K562 (cell line): ENCODE measurements around the gene AFF3. TPM values are rescaled to one million over a fixed set of nuclear protein-coding genes. Genes with fewer than 3 reads are reported as not detected.

Experiments used
- ATAC-seq: fragments of 200-7000 bp; cut with Tn5 transposase; 3 replicates; pipeline ENCODE4 v1.9.1; 2020; ENCODE audit warnings: moderate library complexity
- BruUV-seq: library from RNA; stranded (reverse); fragments of 400-500 nt; replicated peaks from 2 replicates; lab custom pipeline; 2021; lab: Mats Ljungman, UMichigan
- CTCF ChIA-PET: fragments of 300-600 bp; formaldehyde crosslinking; extraction: SDS; loops from one replicate; lab custom pipeline; 2021; ENCODE audit warnings: low intra/inter-chr PET ratio; lab: Yijun Ruan, JAX
- POLR2A ChIA-PET: fragments of 300-600, 350-650 bp; sonication (Branson Sonifier 250); formaldehyde crosslinking; extraction: SDS; loops from one replicate; lab custom pipeline; 2021; ENCODE audit warnings: antibody characterized with exemption, inconsistent platforms; lab: Yijun Ruan, JAX
- DNase-seq, 4 experiments: peaks; one replicate each; pipeline versions ENCODE4 v3.0.0 to v3.0.0-alpha.2; 2011 to 2018; ENCODE audit warnings: low spot score in 3 of 4, mixed read lengths in 3 of 4; ENCODE audit errors: extremely low read depth in 1 of 4
- FAIRE-seq: peaks from 2 replicates; lab custom pipeline; 2011; peaks lifted over from hg19 to GRCh38; lab: Jason Lieb, UNC
- H2AFZ ChIP-seq: 2 replicates; pipeline ENCODE4 v1.6.0; 2011; ENCODE audit warnings: low read depth, low read length, control low read depth, inconsistent platforms
- H3K27ac ChIP-seq: fragments of 200-600 bp; 3 replicates; pipeline ENCODE4 v1.8.0; 2011; ENCODE audit warnings: low read depth, mild to moderate bottlenecking, control low read depth, inconsistent platforms, low read length, moderate library complexity, mixed read lengths; ENCODE audit errors: extremely low read depth
- H3K27me3 ChIP-seq, 2 experiments: fragments of 300-600 bp in 1 of 2; 2 replicates in 1 of 2; 3 replicates in 1 of 2; pipeline versions ENCODE4 v1.6.0 to v1.8.0; 2011; ENCODE audit warnings: inconsistent platforms in 2 of 2, low read length in 2 of 2, mild to moderate bottlenecking in 1 of 2, mixed read lengths in 1 of 2, moderate library complexity in 1 of 2; ENCODE audit not compliant: control insufficient read depth in 2 of 2, insufficient read depth in 2 of 2
- H3K36me3 ChIP-seq: fragments of 300-600 bp; 3 replicates; pipeline ENCODE4 v1.8.0; 2011; ENCODE audit warnings: mild to moderate bottlenecking, low read length, inconsistent platforms; ENCODE audit not compliant: control insufficient read depth, insufficient read depth
- H3K4me1 ChIP-seq, 2 experiments: fragments of 200-600 bp in 1 of 2; replicated peaks in 1 of 2; 2 replicates in 1 of 2; 3 replicates in 1 of 2; pipeline versions ENCODE4 v1.5.1 to v1.8.0; 2011; ENCODE audit warnings: inconsistent platforms in 2 of 2, low read length in 2 of 2, mild to moderate bottlenecking in 1 of 2, mixed read lengths in 1 of 2, moderate library complexity in 1 of 2; ENCODE audit not compliant: control insufficient read depth in 2 of 2, insufficient read depth in 2 of 2
- H3K4me2 ChIP-seq: 2 replicates; pipeline ENCODE4 v1.6.1; 2011; ENCODE audit warnings: low read length, control low read depth, inconsistent platforms, mixed read lengths; ENCODE audit not compliant: insufficient read depth
- H3K4me3 ChIP-seq: fragments of 200-600 bp; sonication (generic), shearing (Covaris generic); 2 replicates; pipeline ENCODE4 v1.5.1; 2016; ENCODE audit warnings: control low read depth, inconsistent platforms
- H3K79me2 ChIP-seq: fragments of 200-600 bp; 3 replicates; pipeline ENCODE4 v1.8.0; 2011; ENCODE audit warnings: low read length, inconsistent platforms; ENCODE audit not compliant: control insufficient read depth, insufficient read depth
- H3K9ac ChIP-seq, 2 experiments: 2 replicates each; pipeline versions ENCODE4 v1.6.0 to v1.6.1; 2011; ENCODE audit warnings: low read depth in 2 of 2, low read length in 2 of 2, control low read depth in 1 of 2, inconsistent platforms in 1 of 2, mild to moderate bottlenecking in 1 of 2, mixed read lengths in 1 of 2; ENCODE audit not compliant: insufficient read depth in 1 of 2
- H3K9me1 ChIP-seq: one replicate; pipeline ENCODE4 v1.6.0; 2011; ENCODE audit warnings: inconsistent platforms, mild to moderate bottlenecking, low read length, moderate library complexity; ENCODE audit not compliant: control insufficient read depth, insufficient read depth
- H3K9me3 ChIP-seq: replicated peaks from 2 replicates; pipeline ENCODE4 v1.5.1; 2011; ENCODE audit warnings: low read depth, low read length, inconsistent platforms; ENCODE audit not compliant: control insufficient read depth, insufficient read depth
- H4K20me1 ChIP-seq: replicated peaks from 2 replicates; pipeline ENCODE4 v1.6.1; 2011; ENCODE audit warnings: low read length, inconsistent platforms, mixed read lengths; ENCODE audit not compliant: control insufficient read depth, insufficient read depth
- CBFA2T2 ChIP-seq: fragments of 450-650 bp; conservative IDR thresholded peaks from 2 replicates; pipeline ENCODE4 v1.6.1; 2017; ENCODE audit warnings: mild to moderate bottlenecking
- CBX2 ChIP-seq: fragments of 200-600 bp; sonication (generic); IDR thresholded peaks from one replicate; pipeline ENCODE4 v1.6.1; 2012; ENCODE audit warnings: mild to moderate bottlenecking, low read length, inconsistent platforms; ENCODE audit not compliant: insufficient read depth, poor library complexity, severe bottlenecking
- ELF4 ChIP-seq: fragments of 450-650 bp; formaldehyde crosslinking; IDR thresholded peaks from 2 replicates; pipeline ENCODE4 v1.4.0; 2022; ENCODE audit warnings: missing genetic modification characterization
- ILF3 ChIP-seq: fragments of 450-650 bp; IDR thresholded peaks from 2 replicates; pipeline ENCODE4 v1.6.1; 2018; ENCODE audit warnings: antibody characterized with exemption, mild to moderate bottlenecking, moderate library complexity, borderline replicate concordance
- MAZ ChIP-seq, 2 experiments: fragments of 450-650 bp in 1 of 2; sonication (generic) in 1 of 2; formaldehyde crosslinking; IDR thresholded peaks in 1 of 2; conservative IDR thresholded peaks in 1 of 2; 2 replicates each; pipeline versions ENCODE4 v1.4.0 to v1.5.0; 2020; ENCODE audit warnings: mild to moderate bottlenecking in 1 of 2, missing genetic modification reagents in 1 of 2
- NR2C1 ChIP-seq, 2 experiments: fragments of 450-650 bp; IDR thresholded peaks; 2 replicates each; pipeline ENCODE4 v1.6.1; 2017; ENCODE audit warnings: mild to moderate bottlenecking in 2 of 2, antibody characterized with exemption in 1 of 2, inconsistent platforms in 1 of 2, missing compliant biosample characterization in 1 of 2, missing genetic modification characterization in 1 of 2
- PRMT5 ChIP-seq: sonication (generic); formaldehyde crosslinking; IDR thresholded peaks from 2 replicates; pipeline ENCODE4 v1.5.0; 2020; ENCODE audit warnings: missing genetic modification reagents
- RBM14 ChIP-seq: fragments of 200-400 bp; formaldehyde crosslinking; IDR thresholded peaks from 2 replicates; pipeline ENCODE4 v1.6.1; 2018; ENCODE audit warnings: low read depth, mild to moderate bottlenecking, low read length, moderate library complexity, borderline replicate concordance; ENCODE audit not compliant: insufficient read depth
- SRSF3 ChIP-seq: fragments of 200-400 bp; formaldehyde crosslinking; IDR thresholded peaks from 2 replicates; pipeline ENCODE4 v1.6.1; 2016; ENCODE audit warnings: mild to moderate bottlenecking, low read length, moderate library complexity; ENCODE audit not compliant: insufficient read depth
- XRCC3 ChIP-seq: fragments of 450-650 bp; IDR thresholded peaks from 2 replicates; pipeline ENCODE4 v1.6.1; 2017; ENCODE audit warnings: mild to moderate bottlenecking, moderate library complexity
- ZNF431 ChIP-seq: sonication (generic); formaldehyde crosslinking; IDR thresholded peaks from 2 replicates; pipeline ENCODE4 v1.8.0; 2022; ENCODE audit warnings: mild to moderate bottlenecking, missing genetic modification reagents
- ZNF699 ChIP-seq: fragments of 250-450 bp; sonication (Bioruptor Pico); IDR thresholded peaks from 2 replicates; pipeline ENCODE4 v1.8.0; 2021; ENCODE audit warnings: mild to moderate bottlenecking, moderate library complexity; ENCODE audit not compliant: insufficient replicate concordance
- WGBS: fragments of 100-300 bp; shearing (Covaris generic); methylation state at CpG from one replicate; pipeline ENCODE4 v1.1.6; 2016; ENCODE audit warnings: low coverage, mixed read lengths; ENCODE audit not compliant: insufficient coverage; ENCODE audit errors: missing lambda C conversion rate; 5-methylcytosine and 5-hydroxymethylcytosine counted together
- in situ Hi-C: fragments of 300-500 bp; cut with MboI; formaldehyde crosslinking; loops from 4 replicates; pipeline ENCODE4 v1.15.0; 2018; ENCODE audit warnings: inconsistent platforms, mixed read lengths
- intact Hi-C: fragments of 100-400 bp; cut with micrococcal nuclease; formaldehyde crosslinking; loops from 2 replicates; pipeline ENCODE4 v1.14.2; 2022
- polyA plus RNA-seq, 8 experiments: library from polyadenylated mRNA; depleted of rRNA in 4 of 8; stranded (reverse) in 5 of 8; unstranded in 3 of 8; fragments of >200 nt; fragmentation: Nextera tagmentation in 2 of 8; fragmentation: Illumina TruSeq in 1 of 8; extraction: Ambion mirVana in 2 of 8; extraction: Trizol in 1 of 8; gene quantifications; 2 replicates each; pipeline versions ENCODE4 v1.2.1 to v1.2.3, GENCODE V29; 2011 to 2014; ENCODE audit warnings: inconsistent platforms in 1 of 8, missing spikeins in 1 of 8
- total RNA-seq, 7 experiments: library from RNA; depleted of rRNA in 6 of 7; stranded (reverse); fragments of >200 nt in 6 of 7; fragmentation: Illumina TruSeq in 2 of 7; extraction: Trizol in 2 of 7; gene quantifications; 2 replicates each; pipeline versions ENCODE4 v1.2.1 to v1.2.3, GENCODE V29; 2011 to 2021; ENCODE audit warnings: low replicate concordance in 1 of 7
- TF ChIP-seq, protein P1 (sequence below): fragments of 450-650 bp; IDR thresholded peaks from 2 replicates; pipeline ENCODE4 v1.6.1; 2018; ENCODE audit warnings: mild to moderate bottlenecking, low read depth; ENCODE audit not compliant: partially characterized antibody
- TF ChIP-seq, protein P2 (sequence below): fragments of 450-650 bp; IDR thresholded peaks from 2 replicates; pipeline ENCODE4 v1.6.1; 2014; ENCODE audit warnings: low read depth, mild to moderate bottlenecking, moderate library complexity, borderline replicate concordance
- TF ChIP-seq, protein P3 (sequence below): IDR thresholded peaks from 2 replicates; pipeline ENCODE4 v1.6.1; 2011; ENCODE audit not compliant: insufficient read length; ENCODE audit errors: extremely low read depth
- TF ChIP-seq, protein P4 (sequence below): fragments of 250-450 bp; sonication (Bioruptor Pico); IDR thresholded peaks from 2 replicates; pipeline ENCODE4 v1.5.0; 2020; ENCODE audit warnings: mild to moderate bottlenecking

The AFF3 gene
- total and polyA plus RNA-seq, 9 of the 15 experiments (the other 6 are each of a cell fraction or from before 2014, with no cell fraction given), result 0.02 to 0.11 TPM; not detected in 7

DNA sequence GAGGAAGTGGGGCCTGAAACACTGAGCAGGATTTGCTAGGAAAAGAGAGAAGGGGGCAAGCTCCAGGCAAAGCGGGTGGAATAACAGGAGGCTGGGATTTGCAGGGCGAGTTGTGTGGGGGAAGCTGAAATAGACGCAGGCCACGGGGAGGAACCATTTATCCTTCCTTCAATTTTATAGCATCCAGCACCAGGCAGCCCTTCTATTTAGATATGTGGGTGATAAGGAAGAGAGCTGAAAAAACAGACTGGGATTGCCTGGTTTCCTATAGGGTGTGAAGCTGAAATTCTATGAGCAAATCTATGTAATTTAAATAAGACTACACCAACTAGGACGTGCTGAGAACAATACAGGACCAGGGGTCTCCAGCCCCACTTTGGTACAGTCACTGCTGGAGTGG is 520.6 kb downstream of the AFF3 start (continued):
- TF ChIP-seq, protein P1, sequence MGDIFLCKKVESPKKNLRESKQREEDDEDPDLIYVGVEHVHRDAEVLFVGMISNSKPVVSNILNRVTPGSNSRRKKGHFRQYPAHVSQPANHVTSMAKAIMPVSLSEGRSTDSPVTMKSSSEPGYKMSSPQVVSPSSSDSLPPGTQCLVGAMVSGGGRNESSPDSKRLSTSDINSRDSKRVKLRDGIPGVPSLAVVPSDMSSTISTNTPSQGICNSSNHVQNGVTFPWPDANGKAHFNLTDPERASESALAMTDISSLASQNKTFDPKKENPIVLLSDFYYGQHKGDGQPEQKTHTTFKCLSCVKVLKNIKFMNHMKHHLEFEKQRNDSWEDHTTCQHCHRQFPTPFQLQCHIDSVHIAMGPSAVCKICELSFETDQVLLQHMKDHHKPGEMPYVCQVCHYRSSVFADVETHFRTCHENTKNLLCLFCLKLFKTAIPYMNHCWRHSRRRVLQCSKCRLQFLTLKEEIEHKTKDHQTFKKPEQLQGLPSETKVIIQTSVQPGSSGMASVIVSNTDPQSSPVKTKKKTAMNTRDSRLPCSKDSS, result no peak

DNA sequence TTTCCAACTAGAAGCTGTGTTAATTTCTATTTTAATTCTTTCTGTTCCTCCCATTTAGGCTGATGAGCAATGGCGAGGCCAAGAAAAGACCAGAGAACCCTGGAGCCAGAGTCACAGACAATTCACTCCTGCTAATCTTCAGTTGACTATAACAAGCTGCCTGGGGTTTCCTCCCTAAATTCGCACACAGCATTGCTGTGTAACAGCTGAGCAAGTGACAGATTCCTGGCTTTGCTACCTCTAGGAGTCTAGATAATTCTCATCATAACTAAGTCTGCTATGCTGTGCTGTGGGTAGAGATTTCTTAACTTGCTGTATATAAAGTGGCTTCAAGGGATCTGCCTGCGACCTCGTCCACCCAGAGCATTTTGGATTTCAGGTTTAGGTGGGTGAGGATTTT is 521.3 kb downstream of the AFF3 start:
- intact Hi-C loops (no loop called here), in situ Hi-C loops (no loop called here)
- DNase-seq (no peak), FAIRE-seq (no peak), ATAC-seq (no peak)
- ChIA-PET CTCF (no interaction called here), POLR2A (no interaction called here)
- no peaks in the 10 kb centered on the region for H4K20me1 ChIP-seq
- H3K79me2 ChIP-seq, result no peaks in the 10 kb centered on the region
- H3K4me3 ChIP-seq, result no peak overlapping the region
- no peaks in the 10 kb centered on the region for H3K9me3 ChIP-seq
- H3K27ac ChIP-seq, result no peak overlapping the region
- no peak overlapping the region for H3K9ac ChIP-seq
- 5% methylated on average over 4 of the region's 4 CpGs for WGBS
- H3K9me1 ChIP-seq, result no peaks in the 10 kb centered on the region
- H3K4me1 ChIP-seq, result peaks cover 0 to 2% of the 10 kb centered on the region in 2 experiments; a peak in 2 of 5 replicates
- no peaks in the 10 kb centered on the region for H3K36me3 ChIP-seq
- BruUV-seq, result no TSS peak
- H3K27me3 ChIP-seq, result peaks cover 4 to 33% of the 10 kb centered on the region in 2 experiments; a peak in 4 of 5 replicates
- H2AFZ ChIP-seq, result no peak overlapping the region
- H3K4me2 ChIP-seq, result no peak overlapping the region
- TF ChIP-seq, protein P2, sequence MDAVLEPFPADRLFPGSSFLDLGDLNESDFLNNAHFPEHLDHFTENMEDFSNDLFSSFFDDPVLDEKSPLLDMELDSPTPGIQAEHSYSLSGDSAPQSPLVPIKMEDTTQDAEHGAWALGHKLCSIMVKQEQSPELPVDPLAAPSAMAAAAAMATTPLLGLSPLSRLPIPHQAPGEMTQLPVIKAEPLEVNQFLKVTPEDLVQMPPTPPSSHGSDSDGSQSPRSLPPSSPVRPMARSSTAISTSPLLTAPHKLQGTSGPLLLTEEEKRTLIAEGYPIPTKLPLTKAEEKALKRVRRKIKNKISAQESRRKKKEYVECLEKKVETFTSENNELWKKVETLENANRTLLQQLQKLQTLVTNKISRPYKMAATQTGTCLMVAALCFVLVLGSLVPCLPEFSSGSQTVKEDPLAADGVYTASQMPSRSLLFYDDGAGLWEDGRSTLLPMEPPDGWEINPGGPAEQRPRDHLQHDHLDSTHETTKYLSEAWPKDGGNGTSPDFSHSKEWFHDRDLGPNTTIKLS, result no peak
- TF ChIP-seq XRCC3 (no peak), ZNF699 (CRISPR knock-in tag) (no peak), SRSF3 (no peak), ILF3 (no peak), RBM14 (no peak), CBFA2T2 (no peak), MAZ (CRISPR knock-in tag; conservative IDR thresholded peaks at IDR 0.05 in 1 of 2, IDR thresholded peaks at IDR 0.05 in 1 of 2) (no peak), ELF4 (CRISPR knock-in tag) (no peak), PRMT5 (no peak), CBX2 (no peak), NR2C1 (IDR thresholded peaks at IDR 0.05) (no peak), NR2C1 (tag; IDR thresholded peaks at IDR 0.05) (no peak), ZNF431 (CRISPR knock-in tag) (no peak)
- TF ChIP-seq, protein P3, sequence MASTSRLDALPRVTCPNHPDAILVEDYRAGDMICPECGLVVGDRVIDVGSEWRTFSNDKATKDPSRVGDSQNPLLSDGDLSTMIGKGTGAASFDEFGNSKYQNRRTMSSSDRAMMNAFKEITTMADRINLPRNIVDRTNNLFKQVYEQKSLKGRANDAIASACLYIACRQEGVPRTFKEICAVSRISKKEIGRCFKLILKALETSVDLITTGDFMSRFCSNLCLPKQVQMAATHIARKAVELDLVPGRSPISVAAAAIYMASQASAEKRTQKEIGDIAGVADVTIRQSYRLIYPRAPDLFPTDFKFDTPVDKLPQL, result no peak
- TF ChIP-seq, protein P4, sequence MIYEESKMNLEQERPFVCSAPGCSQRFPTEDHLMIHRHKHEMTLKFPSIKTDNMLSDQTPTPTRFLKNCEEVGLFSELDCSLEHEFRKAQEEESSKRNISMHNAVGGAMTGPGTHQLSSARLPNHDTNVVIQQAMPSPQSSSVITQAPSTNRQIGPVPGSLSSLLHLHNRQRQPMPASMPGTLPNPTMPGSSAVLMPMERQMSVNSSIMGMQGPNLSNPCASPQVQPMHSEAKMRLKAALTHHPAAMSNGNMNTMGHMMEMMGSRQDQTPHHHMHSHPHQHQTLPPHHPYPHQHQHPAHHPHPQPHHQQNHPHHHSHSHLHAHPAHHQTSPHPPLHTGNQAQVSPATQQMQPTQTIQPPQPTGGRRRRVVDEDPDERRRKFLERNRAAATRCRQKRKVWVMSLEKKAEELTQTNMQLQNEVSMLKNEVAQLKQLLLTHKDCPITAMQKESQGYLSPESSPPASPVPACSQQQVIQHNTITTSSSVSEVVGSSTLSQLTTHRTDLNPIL (CRISPR knock-in tag), result no peak
